ENCODE results near the gene LTBR.

GRCh38 chr12:6347367-6348338 is 36.3 kb upstream of the LTBR start:
- TF ChIP-seq CTCF (IDR thresholded peaks at IDR 0.05): no peak
- peak in 1 of 2 donors; percentile 33 for TF ChIP-seq POLR2A (IDR thresholded peaks at IDR 0.05)

Data from uterus (tissue), 2 donors.